ENCODE data around the gene DMWD.

DNA sequence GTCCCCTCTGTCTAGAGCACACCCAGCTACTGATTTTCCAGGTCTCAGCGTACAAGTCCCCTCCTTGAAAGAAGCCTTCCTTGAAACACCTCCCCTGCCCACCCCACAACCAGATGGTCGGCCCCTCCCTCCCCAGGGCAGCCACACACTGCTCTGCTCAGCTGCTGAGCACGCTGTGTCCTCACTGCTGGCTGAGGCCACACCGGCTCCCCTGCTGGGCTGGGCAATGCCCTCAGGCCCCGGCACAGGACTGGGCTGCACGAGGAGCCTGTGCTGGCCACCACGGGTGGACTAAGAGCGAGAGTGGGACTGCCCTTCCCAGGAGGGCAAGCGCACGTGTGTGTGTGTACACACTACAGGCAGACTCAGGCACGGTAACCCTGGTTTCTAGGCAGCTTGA, 34.3 kb upstream of the DMWD start:
- TF ChIP-seq, protein P1, sequence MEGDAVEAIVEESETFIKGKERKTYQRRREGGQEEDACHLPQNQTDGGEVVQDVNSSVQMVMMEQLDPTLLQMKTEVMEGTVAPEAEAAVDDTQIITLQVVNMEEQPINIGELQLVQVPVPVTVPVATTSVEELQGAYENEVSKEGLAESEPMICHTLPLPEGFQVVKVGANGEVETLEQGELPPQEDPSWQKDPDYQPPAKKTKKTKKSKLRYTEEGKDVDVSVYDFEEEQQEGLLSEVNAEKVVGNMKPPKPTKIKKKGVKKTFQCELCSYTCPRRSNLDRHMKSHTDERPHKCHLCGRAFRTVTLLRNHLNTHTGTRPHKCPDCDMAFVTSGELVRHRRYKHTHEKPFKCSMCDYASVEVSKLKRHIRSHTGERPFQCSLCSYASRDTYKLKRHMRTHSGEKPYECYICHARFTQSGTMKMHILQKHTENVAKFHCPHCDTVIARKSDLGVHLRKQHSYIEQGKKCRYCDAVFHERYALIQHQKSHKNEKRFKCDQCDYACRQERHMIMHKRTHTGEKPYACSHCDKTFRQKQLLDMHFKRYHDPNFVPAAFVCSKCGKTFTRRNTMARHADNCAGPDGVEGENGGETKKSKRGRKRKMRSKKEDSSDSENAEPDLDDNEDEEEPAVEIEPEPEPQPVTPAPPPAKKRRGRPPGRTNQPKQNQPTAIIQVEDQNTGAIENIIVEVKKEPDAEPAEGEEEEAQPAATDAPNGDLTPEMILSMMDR (conservative IDR thresholded peaks at IDR 0.05) = no peak
- no peak for TF ChIP-seq ZFX (IDR thresholded peaks at IDR 0.05)

Measured in C4-2B (cell line).